ENCODE measurements around the gene PATZ1. TPM values are rescaled to one million over a fixed set of nuclear protein-coding genes. Genes with fewer than 3 reads are reported as not detected.
A peak's percentile ranks its signal among the peaks of the same experiment; 100 is the strongest.
"Not testable (repeated sequence)": the region's sequence is repeated elsewhere in the genome, so short reads cannot be mapped to it uniquely, and the experiment has no call there.

The PATZ1 gene, protein sequence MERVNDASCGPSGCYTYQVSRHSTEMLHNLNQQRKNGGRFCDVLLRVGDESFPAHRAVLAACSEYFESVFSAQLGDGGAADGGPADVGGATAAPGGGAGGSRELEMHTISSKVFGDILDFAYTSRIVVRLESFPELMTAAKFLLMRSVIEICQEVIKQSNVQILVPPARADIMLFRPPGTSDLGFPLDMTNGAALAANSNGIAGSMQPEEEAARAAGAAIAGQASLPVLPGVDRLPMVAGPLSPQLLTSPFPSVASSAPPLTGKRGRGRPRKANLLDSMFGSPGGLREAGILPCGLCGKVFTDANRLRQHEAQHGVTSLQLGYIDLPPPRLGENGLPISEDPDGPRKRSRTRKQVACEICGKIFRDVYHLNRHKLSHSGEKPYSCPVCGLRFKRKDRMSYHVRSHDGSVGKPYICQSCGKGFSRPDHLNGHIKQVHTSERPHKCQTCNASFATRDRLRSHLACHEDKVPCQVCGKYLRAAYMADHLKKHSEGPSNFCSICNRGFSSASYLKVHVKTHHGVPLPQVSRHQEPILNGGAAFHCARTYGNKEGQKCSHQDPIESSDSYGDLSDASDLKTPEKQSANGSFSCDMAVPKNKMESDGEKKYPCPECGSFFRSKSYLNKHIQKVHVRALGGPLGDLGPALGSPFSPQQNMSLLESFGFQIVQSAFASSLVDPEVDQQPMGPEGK
- 11.5 TPM for total RNA-seq
- long read RNA-seq, partial matches to known transcripts = 3 of 11 reads
- long read RNA-seq, other reads (novel, unspliced or antisense) = 0 of 11 reads

DNA sequence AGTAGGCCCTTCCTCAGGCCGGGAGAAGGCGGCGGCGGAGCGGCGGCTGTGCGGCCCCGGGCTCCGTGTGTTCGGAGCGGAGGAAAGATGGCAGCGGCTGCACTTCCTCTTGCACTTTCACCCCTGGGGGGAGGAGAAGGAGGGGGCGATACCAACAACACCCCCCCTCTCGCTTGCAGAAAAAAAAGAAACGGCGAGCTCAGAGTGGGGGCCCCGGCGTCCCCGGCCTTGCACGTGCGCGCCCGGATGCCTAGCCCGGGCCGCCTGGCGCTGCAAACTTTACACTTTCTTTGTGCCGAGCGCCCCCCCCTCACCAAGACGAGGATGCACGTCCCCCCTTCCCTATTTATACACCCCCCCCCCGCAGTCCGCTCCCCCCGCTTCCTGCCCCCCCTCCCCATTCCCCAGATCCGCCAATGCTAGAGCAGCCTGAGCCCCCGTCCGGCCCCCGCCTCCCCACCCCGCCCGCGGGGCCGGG, at the start of gene PATZ1:
Gene PATZ1 (minus strand): TSS at position 92 of the 478 bp plus-strand sequence. CDS start 744 bp downstream, outside the sequence.
- ATAC-seq (peak; percentile 34), DNase-seq (no peak)
- intact Hi-C loops (cut with micrococcal nuclease) = loop anchor here (10.0 kb wide), 1 partner anchor 49 kb away; the partner anchor contains the start of gene DRG1

DNA sequence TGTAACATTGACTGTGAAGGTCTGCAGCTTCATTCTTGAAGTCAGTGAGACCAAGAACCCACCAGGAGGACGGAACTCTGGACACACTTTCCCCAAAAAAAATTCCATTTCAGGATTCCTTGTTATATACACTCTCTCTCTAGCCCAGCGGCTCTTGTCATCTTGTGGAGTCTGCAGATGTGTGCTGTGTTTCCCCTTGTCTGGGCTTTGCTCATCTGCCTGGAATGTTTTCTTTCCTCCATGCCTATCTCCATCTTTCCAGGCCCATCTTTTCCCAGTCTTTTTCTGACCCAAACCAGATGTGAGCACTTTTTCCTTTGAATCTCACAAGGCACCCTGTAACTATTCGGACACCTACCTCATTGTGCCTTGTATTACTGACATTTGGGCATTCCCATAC, 48.2 kb upstream of the PATZ1 start:
- ATAC-seq (no peak), DNase-seq (no peak)
- intact Hi-C loops (cut with micrococcal nuclease) = loop anchor here (10.0 kb wide), 1 partner anchor 50 kb away; the partner anchor contains the start of gene PATZ1

DNA sequence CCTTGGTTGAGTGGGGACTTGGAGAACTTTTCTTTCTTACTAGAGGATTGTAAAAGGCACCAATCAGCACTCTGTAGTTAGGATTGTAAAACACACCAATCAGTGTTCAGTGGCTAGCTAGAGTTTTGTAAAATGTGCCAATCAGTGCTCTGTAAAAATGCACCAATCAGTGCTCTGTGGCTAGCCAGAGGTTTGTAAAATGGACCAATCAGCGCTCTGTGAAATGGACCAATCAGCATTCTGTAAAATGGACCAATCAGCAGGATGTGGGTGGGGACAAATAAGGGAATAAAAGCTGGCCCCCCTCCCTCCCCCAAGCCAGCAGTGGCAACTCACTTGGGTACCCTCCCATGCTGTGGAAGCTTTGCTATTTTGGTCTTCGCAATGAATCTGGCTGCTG, 47.7 kb upstream of the PATZ1 start:
- intact Hi-C loops (cut with micrococcal nuclease) = loop anchor here (10.0 kb wide), 1 partner anchor 49 kb away; the partner anchor contains the start of gene PATZ1
- no peak for DNase-seq
- ATAC-seq = no peak

DNA sequence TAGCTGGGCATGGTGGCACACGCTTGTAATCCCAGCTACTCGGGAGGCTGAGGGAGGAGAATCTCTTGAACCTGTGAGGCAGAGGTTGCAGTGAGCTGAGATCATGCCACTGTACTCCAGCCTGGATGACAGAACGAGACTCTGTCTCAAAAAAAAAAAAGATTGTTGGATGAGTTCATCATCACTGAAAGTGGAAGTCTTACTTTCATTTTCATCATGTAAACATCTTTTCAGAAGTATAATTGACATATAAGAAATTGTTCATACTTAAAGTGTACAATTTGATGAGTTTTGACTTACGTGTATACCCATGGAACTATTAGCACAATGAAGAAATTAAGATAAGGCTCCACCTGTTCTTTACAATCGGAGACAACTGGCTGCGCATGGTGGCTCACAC, 32.5 kb upstream of the PATZ1 start:
- DNase-seq; ATAC-seq; intact Hi-C loops (cut with micrococcal nuclease): not testable (repeated sequence)

DNA sequence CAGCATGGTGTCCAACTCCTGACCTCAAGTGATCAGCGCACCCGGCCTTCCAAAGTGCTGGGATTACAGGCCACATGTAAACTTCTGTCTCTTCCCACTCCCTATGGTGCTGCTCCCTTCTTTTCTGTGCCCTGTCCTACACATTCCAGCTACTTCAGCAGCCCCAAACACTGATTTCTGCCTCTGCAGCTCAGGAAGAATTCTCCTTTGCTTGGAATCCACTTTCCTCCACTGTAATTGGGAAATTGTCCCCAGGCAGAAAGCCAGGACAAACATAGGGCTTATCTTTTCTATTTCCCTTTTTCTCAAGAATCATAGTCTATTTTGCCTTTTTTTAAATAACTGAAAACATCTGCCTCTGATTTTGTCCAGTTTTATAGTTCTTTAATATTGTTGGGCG, 32.0 kb upstream of the PATZ1 start:
- intact Hi-C loops (cut with micrococcal nuclease) = no loop called here
- ATAC-seq (peak; percentile 80), DNase-seq (no peak)

DNA sequence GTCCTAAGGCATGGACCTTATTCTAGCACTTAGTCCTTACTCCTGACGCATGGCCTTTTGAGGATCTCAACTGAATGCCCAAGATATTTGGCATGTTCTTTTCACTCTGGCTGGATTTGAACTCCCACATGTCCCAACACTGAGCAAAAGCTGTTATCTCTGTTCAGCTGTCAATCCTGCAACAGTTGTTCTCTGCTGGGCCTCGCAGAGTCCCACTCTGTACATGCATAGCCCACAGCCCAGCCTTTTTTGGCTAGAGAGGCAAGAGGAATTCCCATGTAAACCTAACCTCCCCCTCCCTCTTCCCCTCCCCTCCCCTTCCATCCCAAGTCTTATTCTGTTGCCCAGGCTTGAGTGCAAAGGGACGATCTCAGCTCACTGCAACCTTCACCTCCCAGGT, 31.5 kb upstream of the PATZ1 start:
- no peak for DNase-seq

DNA sequence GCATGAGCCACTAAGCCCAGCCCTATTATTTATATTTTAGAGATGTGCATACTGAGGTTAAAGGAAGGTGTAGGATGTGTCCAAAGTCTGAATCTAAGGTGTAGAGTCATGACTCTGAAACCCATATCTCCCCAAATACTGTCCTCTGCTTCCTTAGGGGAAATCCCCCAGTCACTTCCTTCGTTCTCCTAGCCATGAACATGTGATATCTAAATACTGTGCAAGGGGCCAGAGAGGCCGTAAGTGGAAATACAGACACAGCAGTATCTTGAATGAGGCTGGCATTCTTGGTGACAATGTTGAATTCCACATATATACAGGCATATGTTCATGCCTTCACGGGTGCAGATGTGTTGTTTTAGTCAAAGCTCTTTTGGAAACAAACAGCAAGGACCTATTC, 21.3 kb upstream of the PATZ1 start:
- intact Hi-C loops (cut with micrococcal nuclease) = no loop called here
- DNase-seq = no peak
- ATAC-seq = no peak

More for the DNA sequence above, 31.5 kb upstream of the PATZ1 start:
- peak; percentile 89 for ATAC-seq
- intact Hi-C loops (cut with micrococcal nuclease) = no loop called here

DNA sequence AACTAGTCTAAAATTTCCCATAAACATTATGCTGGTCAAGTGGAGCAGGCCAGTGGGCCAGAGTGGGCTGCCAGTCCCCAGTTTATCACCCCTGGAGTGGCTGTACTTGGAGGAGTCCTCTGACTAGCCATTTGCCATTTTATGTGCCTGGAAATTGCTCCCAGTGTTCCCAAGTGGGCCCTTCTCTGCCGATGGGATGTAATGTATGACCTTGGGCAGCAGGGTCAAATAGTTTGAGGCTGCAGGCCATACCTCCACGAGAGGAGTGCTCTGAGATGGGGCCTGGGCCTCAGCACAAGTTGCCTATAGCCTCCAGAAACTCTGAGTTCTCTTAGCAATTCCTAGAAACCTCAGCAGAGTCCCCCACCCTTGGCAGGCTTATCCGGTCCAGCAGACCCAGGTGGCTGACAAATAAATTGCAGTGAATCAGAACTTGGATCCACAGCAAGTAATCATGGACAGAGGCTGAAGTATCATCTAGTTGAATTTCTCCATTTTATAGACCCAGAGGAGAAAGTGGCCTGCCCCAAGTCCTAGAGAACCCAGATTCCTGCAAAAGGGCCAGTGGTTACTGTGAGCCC, 17.8 kb upstream of the PATZ1 start:
- ATAC-seq = no peak
- DNase-seq = no peak
- intact Hi-C loops (cut with micrococcal nuclease) = no loop called here

DNA sequence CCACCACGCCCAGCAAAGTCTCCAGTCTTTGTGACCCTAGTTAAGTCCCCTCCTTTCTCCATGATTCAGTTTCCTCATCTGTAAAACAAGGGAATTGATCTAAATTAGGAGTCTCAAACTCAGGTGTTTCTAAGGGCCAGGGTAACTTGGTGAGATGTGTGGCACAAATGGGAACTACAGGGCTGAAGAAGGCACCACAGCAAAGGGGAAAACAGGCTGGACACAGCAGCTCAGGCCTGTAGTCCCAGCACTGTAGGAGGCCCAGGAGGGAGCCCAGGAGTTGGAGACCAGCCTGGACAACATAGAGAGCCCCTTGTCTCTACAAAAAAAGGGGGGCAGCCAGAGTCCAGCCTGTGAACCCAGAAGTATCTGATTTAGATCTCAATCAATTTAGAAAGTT, 15.6 kb upstream of the PATZ1 start:
- intact Hi-C loops (cut with micrococcal nuclease) = no loop called here
- DNase-seq = no peak
- no peak for ATAC-seq

DNA sequence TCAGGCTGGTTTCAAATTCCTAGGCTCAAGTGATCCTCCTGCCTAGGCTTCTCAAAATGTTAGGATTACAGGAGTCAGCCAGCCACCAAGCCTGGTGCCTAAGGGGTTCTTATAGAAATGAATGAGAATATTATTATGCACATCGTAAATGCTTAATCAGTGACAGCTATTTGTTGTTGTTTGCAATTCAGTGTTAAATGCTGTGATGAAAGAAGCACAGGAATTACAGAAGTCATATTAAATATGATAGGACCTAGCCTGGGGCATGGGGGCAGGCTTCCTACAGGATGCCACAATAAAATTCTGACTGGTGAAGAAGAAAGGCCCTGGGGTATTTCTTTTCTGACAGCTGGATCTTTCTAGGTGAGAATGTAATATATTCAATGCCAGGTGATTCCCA, 13.9 kb upstream of the PATZ1 start:
- no peak for DNase-seq
- ATAC-seq = no peak
- intact Hi-C loops (cut with micrococcal nuclease) = no loop called here

DNA sequence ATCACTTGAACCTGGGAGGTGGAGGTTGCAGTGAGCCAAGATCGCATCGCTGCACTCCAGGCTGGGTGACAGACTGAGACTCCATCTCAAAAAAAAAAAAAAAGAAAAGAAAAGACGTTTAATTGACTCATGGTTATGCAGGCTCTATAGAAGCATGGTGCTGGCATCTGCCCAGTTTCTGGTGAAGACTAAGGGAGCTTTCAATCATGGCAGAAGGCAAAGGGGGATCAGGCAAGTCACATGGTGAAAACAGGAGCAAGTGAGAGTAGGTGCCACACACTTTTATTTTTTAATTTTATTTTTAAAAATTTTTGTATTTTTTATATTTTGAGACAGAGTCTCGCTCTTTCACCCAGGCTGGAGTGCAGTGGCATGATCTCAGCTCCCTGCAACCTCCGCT, 8.4 kb upstream of the PATZ1 start:
- DNase-seq (no peak), ATAC-seq (no peak)
- intact Hi-C loops (cut with micrococcal nuclease) = no loop called here

DNA sequence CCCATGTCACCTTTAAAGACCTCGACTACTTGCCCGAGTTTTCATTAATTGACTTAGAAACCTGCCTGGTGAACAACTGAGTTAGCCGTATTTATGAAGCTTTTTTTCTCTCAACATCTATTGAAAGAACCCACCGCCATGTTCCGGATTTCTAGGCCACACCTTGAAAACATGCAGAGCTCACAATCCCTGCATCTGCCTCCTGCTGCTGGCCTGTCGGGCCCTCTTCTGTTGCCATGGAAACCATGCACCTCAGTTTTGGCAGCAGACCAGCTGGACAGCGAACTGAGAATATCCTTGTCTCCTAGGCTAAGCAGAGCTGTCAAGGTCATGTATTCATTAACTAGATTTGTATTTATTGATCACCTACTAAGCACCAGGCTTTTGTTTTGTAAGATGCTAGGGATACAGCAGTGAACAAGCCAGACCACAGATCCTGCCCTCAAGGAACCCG, 4.3 kb upstream of the PATZ1 start:
- no peak for DNase-seq
- ATAC-seq = no peak
- intact Hi-C loops (cut with micrococcal nuclease) = no loop called here

DNA sequence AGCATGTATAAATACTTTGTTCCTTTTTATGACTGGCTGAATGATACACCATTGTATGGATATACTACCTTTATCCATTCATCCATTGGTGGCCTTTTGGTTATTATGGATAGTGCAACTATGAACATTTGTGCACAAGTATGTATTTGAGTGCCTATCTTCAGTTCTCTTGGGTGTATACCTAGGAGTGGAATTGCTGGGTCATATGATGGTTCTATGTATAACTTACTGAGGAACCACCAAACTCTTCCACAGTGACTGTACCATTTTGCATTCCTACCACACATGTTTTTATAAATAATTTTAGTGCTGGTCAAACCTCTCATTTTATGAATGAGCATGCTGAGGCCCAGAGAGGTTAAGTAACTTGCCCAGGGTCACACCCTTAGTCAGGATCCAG, 3.8 kb upstream of the PATZ1 start:
- no peak for ATAC-seq
- DNase-seq = no peak
- intact Hi-C loops (cut with micrococcal nuclease) = loop anchor here (10.0 kb wide), 1 partner anchor 45 kb away; the partner anchor contains the start of gene DRG1

DNA sequence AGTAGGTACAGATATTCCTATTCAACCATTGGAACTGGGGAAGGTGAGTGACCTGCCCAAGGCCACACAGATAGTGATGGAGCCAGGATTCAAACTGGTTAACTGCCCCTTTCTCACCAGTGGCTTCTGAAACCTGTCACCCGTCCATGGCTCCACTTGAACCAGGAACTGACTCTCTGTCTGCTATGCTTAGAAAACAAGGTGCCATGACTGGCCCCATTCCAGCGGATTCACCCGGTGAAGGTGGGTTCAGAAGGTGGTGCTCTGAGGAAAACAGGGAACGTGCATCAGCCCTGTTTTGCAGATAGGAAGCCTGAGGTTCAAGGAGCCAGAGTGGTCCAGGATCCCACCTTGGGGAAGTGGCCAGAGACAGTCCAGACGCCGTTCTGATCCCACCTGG, 2.6 kb upstream of the PATZ1 start:
- no peak for ATAC-seq
- DNase-seq = no peak
- intact Hi-C loops (cut with micrococcal nuclease) = loop anchor here (10.0 kb wide), 1 partner anchor 46 kb away; the partner anchor contains the start of gene DRG1

DNA sequence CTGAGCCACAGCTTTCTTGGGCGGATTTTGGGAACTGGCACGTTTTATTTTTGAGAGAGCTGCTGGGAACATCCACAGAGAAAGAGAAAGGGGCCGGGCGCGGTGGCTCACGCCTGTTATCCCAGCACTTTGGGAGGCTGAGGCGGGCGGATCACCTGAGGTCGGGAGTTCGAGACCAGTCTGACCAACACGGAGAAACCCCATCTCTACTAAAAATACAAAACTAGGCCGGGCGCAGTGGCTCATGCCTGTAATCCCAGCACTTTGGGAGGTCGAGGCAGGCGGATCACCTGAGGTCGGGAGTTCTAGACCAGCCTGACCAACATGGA, 1.8 kb upstream of the PATZ1 start:
- intact Hi-C loops (cut with micrococcal nuclease) = loop anchor here (10.0 kb wide), 1 partner anchor 47 kb away; the partner anchor contains the start of gene DRG1
- not testable (repeated sequence) for ATAC-seq, DNase-seq

DNA sequence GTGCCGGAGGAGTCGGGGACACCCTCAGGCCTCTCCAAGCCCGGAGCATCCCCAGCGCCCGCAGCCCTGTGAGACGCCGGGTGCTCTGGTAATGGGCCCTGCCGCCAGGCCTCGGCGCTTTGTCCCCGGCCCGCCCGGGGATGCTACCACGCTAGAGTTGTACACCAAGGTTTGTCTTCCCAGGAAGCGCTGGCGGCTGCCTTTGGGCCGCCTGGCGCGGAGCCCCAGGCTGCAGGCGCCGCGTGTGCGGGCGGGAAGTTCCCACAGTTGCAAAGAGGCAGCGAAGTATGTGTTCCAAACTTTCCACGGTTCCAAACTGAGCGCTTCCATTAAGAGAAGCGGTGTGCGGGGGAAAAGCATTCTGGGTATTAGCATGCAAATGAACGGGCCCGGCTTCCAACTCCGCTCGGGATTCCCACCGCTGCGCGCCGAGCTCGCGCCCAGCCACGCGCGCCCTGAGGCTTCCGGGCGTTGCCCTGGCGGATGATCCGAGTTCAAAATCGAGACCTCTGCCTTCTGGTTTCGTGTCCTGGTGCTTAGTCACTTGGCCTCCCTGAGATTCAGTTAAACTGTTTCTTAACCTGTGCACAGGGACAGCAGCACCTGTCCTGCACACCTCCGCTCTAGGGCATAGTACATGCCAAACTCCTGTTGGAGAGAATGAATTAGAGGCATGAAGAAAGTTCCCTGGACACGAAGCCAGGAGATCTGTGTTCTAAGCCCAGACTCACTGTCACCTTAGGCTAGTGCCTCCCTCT, 1.3 kb upstream of the PATZ1 start:
- DNase-seq = peak; percentile 78
- intact Hi-C loops (cut with micrococcal nuclease) = loop anchor here (10.0 kb wide), 1 partner anchor 47 kb away; the partner anchor contains the start of gene DRG1
- ATAC-seq = peak; percentile 65

DNA sequence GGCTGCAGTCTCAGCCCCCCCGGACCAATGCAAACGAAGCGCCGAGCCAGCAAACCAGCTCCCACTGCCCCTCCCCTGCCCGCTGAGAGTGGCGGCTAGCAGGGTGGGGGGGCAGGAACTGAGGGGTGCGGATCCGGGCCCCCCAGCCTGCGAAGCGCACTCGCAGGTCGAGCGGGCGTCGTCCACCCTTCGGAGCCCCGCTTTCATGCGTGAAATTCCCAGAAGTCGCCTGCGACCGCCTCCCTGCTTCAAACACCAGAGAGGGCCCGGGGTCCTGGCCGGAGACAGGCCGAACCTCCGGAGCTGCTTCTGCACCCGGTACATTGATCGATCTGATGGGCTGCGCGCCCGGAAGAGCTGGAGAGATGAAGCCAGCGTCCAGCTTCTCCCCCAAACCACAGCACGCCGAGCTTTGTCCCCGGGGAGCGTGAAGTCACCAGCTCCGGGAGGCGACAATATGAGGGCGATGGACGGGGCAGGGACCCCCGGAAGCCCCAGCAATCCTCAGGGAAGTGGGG, 646 bp upstream of the PATZ1 start:
- intact Hi-C loops (cut with micrococcal nuclease) = loop anchor here (10.0 kb wide), 1 partner anchor 48 kb away; the partner anchor contains the start of gene DRG1
- DNase-seq = peak; percentile 74

More for the DNA sequence above, 646 bp upstream of the PATZ1 start:
- peak; percentile 22 for ATAC-seq
